HG02623 (cell line): Measurements from ENCODE around the gene SLC25A43.
"Not testable (repeated sequence)": the region's sequence is repeated elsewhere in the genome, so short reads cannot be mapped to it uniquely, and the experiment has no call there.

ENCODE experiments used
- ATAC-seq: cut with Tn5 transposase; IDR thresholded peaks from one replicate; pipeline ENCODE4 v1.9.1; 2021; ENCODE audit warnings: moderate library complexity; ENCODE audit not compliant: unreplicated experiment

The SLC25A43 gene

DNA sequence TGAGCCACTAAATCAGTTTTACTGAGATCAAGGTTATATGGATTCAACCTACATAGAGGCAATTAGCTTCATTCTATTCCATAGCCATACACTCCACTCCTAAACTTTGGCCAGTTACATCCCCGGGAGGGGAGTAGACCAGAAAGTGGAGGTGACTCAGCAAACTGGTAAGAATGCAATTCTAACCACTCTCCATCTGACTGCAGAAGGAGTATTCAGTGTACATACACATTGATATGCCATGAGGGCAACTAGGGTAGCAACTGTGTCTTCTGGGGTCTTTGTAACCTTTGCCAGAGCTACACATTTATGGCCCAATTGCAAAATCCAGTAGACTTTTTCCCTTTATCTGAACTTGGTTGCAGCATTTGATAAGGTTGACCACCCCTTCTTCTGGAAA is 7.6 kb downstream of the SLC25A43 start:
- no peak for ATAC-seq

DNA sequence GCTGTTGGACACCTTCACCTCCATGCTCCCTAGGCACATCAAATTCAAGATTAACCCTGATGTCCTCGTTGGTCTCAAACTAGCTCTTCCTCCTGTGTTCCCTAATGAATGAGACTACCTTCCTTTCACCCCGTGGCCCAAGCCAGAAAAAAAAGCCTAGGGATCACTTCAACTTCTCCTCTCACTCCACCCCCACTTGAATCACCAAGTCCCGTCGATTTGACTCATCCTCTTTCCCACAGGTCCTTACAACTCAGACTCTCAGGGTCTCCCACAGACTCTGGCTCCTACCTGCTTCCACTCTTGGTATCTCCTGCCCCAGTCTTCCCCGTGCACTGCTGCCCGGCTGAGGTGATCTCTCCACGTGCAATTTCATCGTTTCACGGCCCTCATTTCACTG is 8.5 kb downstream of the SLC25A43 start:
- ATAC-seq: no peak

DNA sequence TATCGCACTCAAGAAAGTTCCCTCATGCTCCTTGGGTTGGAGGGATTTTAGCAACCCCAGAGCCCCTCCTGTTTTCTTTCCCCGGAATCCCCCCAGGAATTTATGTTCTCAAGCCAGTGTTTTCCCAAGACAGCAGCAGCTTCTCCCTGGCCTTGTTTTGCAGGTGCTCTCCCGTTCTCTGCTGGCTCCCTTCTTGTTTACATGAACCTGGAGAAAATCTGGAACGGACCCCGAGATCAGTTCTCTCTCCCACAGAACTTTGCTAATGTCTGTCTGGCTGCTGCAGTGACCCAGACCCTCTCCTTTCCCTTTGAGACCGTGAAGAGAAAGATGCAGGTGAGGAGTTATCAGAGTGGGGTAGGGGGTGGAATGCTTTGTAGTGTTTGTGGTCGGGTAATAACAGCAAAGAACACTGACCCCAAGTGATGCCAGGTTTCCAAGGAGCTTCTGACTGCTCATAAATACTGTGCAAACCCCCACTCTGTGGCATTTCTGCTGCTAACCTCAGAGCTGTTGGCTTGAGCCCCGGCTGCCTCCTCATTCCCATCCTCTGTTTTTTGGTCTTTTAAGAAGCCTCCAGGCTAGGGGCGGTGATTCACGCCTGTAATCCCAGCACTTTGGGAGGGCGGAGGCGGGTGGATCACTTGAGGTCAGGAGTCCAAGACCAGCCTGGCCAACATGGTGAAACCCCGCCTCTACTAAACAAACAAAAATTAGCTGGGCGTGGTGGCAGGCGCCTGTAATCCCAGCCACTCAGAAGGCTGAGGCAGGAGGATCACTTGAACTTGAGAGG is 11.1 kb downstream of the SLC25A43 start:
- ATAC-seq: no peak

DNA sequence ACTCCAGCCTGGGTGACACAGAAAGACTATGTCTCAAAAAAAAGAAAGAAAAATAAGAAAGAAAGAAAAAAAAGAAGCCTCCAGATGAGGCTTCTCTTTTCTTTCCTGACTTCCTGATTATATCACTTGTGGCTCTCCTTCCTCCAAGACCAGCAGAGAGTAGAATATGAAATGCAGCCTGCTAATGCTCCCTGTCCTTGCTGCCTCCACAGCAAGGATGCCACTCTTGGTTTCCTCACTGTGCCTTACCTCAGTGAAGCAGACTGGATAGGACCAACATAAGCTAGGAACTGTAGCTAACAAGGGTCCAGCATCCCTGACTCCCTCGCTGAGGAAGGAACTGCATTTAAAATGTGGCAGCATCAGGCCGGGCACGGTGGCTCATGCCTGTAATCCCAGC is 11.7 kb downstream of the SLC25A43 start:
- ATAC-seq: no peak

DNA sequence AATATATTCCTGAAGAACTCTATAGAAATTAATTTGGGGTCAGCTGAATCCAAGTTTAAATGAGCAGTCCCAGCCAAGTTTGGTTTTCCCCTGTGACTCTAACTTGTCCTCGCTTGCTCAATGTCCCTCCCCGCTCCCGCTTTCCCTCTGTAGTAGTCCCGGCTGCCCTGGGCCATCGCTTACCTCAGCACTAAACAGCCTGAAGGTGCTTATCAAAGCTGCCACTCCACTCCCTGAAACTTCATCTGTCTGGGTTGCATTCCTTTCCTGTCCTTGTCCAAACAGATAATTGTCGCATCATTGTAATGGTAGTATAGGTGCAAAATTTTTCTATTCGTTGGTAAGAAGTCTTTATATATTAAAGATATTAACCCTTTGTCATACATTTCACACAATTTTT is 12.8 kb downstream of the SLC25A43 start:
- no peak for ATAC-seq

DNA sequence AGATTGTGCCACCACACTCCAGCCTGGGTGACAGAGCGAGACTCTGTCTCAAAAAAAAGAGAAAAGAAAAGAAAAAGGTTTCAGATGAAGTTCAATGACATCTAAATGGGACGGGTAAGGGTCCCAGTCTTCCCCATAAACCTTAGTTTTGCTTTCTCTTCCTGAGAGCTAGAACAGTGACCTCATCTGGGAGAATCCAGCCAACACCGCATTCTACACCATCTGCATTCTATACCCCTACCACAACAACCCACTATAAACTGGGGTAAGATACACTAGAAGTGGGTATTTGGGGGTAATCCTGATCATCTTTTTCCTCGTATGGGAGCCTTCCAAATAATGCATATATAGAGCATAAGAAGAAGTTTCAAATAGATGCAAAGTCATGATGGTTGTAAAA is 18.2 kb downstream of the SLC25A43 start:
- no peak for ATAC-seq

DNA sequence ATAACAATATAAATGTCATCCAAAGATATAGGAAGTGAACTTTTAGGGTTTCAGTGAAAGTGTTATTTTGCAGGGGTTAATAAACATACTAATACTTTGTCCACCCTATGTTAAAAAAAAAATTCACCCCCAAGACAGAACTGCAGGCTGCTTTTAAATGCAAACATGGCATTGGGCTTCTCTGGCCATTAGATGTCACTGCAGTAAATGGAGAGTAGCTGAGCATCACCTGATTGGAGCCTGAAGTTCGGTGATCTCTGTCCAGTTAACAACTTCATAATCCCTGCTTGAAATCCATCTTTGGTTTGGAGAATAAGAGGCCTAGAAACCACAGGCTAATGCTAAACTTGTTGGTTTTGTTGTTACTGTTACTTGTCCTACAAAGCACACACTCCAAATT is 18.7 kb downstream of the SLC25A43 start:
- no peak for ATAC-seq

DNA sequence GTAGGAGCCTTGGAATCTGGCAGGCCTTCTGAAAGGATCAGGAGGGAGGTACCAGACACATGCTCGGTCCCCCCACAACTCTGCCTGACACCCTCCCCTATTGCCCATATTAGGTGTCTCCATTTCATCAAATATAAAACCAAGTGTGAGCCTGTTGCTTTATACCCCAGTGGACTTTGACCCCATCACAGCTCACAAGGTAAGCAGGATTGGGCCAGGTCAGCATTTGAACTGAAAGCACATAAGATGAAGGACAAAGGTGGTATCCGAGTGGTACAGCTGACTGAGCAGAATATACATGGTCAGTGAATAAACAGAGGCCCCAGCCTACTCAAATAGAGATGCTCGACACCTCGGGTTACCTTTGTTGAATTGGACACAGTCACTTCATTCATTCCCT is 20.0 kb downstream of the SLC25A43 start:
- ATAC-seq: no peak

DNA sequence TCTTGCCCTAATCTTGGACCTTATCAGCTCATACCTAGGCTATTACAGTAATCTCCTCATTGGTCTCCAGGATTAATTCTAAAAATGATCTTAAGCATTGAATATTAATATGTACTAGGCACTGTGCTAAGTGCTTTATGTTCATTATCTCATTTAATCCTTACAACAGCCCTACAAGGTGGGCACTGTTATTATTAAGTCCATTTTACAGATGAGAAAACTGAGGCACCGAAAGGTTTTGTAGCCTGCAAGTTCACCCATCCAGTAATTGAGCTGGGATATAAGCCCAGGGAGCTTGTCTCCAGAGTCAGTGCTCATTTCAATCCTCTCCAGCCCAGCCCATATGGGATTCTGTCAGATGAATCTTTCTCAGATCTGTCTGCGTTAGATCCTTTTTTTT is 20.8 kb downstream of the SLC25A43 start:
- ATAC-seq: no peak

DNA sequence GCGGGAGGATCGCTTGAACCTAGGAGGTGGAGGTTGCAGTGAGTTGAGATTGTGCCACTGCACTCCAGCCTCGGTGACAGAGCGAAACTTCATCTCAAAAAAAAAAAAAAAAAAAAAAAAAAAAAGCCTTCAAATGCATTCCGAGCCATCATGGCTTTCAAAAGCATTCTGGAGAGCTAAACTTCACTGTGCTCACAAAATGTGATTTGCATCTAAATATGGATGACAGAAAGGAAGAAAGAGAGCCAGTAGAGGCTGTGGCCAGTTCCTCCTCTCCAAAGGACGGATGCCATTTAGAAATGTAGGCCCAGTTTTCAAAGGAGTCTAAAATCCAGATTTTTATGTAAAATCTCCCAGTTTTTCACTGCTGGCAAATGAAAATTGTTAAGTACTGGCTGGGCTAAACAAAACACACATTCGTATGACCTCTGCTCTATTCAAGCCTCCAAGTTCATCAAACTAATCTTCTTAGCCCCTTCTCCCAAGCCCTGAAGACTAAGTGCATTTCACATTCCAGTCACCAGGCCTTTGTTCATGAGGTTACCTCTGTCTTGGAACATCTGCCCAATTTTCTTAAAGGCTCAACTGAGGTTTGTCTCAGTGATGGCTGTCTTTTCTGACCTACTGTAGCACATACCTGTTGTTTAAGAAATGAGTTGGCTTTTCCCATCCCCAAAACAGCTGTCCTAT is 22.0 kb downstream of the SLC25A43 start:
- no peak for ATAC-seq

DNA sequence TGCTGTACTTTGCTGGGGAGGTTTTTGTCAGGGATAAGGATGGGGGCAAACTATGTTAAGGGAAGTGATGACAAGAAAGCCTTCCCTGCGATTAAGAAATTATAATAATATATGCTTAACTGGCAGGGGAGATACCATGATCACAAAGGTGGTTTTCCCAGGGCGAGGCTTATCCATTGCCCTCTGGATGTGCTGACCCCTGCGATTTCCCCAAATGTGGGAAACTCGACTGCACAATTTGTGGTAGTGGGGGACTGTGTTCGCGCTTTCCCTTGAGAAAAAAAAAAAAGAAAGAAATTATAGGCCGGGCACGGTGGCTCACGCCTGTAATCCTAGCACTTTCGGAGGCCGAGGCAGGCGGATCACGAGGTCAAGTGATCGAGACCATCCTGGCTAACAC is 24.5 kb downstream of the SLC25A43 start:
- no peak for ATAC-seq

DNA sequence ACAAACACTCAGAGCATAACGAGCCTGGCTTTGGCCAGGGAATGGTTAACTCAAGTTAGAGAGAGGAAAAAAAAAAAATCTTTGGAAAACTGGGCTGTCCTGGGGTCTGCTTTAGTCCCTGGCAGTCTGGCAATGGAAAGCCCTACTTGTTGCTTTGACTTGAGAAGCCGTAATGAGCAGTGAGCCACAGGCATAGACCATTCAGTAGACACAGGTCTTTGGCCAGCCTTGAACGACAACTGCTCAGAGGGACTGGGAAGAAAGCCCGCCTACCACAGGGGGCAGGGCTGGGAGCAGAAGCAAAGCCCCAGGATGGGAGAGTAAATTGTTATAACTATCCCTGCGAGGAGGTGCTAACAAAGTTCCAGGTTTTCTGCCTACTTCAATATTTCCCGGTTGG is 25.9 kb downstream of the SLC25A43 start:
- no peak for ATAC-seq

DNA sequence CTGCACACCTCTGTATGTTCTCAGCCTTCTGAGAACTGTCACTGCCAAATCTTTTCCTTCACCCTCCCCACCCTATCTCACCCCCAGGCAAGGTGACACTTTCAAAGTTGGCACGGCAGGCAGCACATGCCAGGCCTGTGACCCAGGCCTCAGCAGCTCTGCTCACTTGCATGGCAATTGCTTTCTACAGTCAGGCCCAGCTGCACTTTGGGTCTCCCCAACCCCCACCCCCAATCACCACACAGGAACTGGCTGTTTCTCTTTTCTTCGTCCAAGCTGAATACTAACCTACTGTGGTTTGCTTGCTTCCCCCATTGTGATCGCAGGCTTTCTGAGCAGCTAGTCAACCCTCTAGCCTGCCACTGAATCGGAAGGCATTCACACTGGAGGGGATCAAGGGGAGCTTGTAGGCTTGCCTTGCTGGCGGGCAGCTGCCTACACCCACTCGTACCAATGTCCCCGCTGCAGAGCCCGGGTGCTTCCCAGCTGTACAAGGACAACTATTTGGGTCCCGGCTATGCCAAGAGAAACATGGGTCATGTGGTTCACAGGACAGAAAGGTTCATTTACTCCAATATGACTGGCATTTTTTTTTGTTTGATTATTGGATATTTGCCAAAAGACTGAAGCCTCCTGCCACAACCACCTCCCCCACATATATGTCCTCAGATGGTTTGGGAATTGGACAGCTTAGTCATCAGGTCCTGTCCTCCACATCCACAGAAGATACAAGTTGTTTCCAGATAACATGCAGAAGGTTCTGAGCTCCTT is 28.1 kb downstream of the SLC25A43 start:
- peak; percentile 92 for ATAC-seq

DNA sequence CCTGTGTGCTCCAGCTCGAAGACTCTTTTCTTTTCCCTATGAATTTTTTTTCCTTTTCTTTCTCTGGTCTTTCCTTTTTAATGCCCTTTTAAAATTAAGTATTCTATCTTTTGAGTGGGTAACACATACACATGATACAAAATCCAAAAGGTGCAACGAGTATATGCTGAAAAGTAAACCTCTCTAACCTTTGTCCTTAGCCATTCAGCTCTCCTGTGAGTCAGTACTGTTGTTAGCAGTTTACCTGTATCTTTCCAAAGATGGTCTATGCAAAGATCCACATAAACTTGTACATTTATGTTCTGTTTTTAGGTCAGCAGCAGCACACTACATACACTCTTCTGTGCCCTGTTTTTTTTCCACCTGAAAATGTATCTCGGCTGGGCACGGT is 28.7 kb downstream of the SLC25A43 start:
- no peak for ATAC-seq

DNA sequence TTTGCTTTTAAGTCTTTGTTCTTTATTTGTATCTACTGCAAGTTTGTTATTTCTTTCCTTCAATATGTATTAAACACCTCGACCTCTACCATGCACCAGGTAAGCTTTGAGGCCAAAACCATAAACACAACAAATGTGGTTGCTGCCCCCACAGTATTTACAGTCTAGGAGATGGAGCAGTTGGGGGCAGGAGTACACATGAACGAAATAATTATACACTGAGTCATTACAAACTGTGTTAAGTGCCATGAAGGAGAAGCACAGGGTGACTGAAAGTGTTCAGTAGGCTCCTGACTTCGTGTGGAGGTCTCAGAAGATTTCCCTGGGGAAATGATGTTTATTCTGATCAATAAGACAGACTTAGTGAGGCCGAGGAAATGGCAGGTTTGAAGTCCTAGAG is 30.3 kb downstream of the SLC25A43 start:
- no peak for ATAC-seq

DNA sequence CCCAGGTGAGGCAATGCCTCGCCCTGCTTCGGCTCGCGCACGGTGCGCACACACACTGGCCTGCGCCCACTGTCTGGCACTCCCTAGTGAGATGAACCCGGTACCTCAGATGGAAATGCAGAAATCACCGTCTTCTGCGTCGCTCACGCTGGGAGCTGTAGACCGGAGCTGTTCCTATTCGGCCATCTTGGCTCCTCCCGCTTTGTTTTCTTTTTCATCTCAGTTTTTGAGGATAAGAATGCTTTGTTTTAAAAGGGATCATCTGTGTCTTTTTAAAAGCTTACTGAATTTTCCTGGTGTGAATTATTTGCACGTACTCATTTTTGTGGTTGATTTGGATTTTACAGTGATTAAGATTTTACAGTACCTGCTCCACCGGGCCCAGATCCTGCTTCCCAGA is 42.2 kb downstream of the SLC25A43 start:
- ATAC-seq: not testable (repeated sequence)

DNA sequence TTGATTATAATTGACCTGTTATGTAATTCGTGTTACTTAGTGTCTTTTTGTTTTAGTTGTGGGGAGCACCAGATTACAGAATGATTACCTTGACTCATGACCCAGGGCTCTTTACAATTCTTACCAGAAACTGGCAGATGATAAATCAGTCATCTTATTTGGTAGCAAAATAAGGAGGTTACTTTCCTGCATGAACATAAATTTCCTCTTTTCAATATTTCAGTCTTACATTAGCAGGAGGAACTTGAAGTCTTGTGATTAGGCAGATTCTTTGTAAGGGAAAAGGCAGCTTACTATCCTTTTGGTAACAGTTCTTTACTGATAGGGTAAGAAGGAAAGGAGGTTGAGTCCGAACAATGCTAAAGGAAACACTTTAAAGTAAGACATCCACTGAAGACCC is 43.1 kb downstream of the SLC25A43 start:
- no peak for ATAC-seq

DNA sequence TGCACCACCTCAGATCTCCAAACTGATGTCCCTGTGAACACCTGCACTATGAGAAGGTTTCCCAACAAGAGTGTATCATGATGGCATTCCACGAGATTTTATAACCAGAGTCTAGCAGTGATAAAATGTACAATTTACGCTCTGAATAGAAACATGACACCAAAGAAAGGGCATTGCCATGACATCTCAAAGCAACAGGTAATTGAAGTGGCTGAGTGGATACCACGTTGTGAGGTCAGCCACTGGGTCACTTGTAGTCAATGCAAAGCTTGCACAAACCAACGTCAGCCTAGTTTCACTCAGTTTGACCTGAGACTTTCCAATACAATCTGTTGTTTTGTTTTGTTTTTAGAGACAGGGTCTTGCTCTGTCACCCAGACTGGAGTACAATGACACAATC is 54.1 kb downstream of the SLC25A43 start:
- ATAC-seq: no peak

DNA sequence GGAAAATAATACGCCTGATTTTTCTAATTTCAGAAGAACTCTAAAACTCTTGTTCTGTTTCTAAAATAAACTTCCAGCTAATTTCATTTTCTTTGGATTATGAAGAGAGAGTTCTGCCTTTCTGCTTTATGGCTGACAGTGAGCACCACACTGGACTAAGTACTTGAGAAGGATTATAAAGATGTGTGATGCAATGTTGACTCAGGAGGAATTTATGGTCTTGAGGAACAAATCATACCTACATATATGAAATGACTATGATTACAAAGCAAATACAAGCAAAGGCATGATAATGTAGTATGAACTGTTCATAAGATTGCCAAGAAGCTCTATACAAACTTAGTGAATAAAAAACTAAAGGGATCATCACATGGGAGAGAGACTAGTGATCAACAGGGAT is 56.1 kb downstream of the SLC25A43 start:
- no peak for ATAC-seq

DNA sequence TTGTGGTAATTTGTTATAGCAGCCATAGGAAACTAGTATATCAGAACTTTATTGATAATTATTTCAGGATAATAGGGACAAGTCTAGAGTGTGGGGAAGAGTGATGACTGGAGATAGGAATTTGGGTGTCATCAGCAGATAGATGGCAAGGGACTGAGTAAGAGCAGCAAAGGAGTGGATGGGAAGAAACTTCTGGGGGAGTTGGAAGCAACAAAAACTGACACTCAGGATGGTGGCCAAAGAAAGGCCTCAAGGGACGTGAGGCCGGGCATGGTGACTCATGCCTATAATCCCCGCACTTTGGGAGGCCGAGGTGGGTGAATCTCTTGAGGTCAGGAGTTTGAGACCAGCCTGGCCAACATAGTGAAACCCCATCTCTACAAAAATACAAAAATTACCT is 60.0 kb downstream of the SLC25A43 start:
- ATAC-seq: no peak

DNA sequence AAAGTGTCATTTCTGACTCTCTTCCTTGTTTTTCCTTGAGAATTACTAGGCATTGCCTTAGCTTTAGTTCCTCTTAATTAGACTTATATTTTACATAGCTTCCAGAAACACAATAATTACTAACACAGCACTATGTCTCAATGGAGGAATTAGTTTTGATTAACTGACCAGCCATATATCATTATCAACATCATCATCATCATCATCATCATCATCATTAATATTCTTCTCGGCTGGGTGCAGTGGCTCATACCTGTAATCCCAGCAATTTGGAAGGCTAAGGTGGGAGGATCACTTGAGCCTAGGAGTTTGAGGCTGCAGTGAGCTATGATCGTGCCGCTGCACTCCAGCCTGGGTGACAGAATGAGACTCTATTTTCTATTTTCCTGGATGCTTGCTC is 66.4 kb downstream of the SLC25A43 start:
- ATAC-seq: no peak

DNA sequence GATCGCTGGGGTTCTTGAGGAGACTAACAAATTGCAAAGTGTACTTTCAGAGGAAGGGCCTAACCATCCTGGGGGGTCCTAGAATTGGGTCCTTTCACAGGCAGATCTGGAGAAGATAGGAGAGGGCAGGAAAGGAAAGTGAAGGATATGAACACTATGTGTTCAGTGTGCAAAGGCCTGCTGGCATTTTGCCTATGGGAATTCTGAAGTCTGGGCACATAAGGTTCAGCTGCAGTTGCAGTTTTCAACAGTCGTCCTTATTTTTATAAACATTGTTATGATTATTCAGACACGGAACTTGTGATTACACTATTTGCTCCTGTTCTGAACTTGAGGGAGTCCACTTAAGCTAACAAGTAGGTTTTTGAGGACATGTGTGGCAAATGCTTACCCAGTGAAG is 67.8 kb downstream of the SLC25A43 start:
- ATAC-seq: no peak
